Stimulated activated CD4-positive, alpha-beta T cell treated with anti-CD3 and anti-CD28 coated beads, Interleukin-15, amount 100 ng/mL, for 1 hour (primary cell): ENCODE data around the gene NAA38.
"Not testable (repeated sequence)": the region's sequence is repeated elsewhere in the genome, so short reads cannot be mapped to it uniquely, and the experiment has no call there.

Experiments
- DNase-seq, 2 donors: peaks; one replicate each; pipeline ENCODE4 v3.0.0-alpha.2; 2020; ENCODE audit warnings: low read depth in 1 of 2, low spot score in 1 of 2

The NAA38 gene

GRCh38 chr17:7825206-7825990 is 32.0 kb downstream of the NAA38 start:
- DNase-seq = no peak

GRCh38 chr17:7824021-7824924 is 33.1 kb downstream of the NAA38 start:
- no peak for DNase-seq

DNA sequence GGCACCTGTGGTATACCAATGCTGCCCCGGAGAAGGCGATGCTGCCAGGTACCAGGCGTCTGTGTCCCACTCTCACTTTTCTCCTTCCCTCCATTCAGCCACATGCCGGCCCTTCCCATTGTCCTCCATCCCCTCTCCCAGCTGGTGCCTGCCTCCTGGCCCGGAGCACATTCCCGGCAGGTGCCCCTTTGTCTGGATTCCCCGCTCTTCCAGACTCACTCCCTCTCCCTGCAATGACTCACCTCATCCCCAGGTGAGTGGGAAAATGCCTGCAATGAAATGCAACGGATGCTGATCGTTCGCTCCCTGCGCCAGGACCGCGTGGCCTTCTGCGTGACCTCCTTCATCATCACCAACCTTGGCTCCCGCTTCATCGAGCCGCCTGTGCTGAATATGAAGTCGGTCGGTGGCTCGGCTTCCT is 33.8 kb downstream of the NAA38 start:
- no peak for DNase-seq

- no peak for DNase-seq
Observed at GRCh38 chr17:7822126-7822525, 35.2 kb downstream of the NAA38 start.

GRCh38 chr17:7820231-7820630 is 37.1 kb downstream of the NAA38 start:
- DNase-seq = no peak

GRCh38 chr17:7818746-7819645 is 38.4 kb downstream of the NAA38 start:
- no peak for DNase-seq

GRCh38 chr17:7818026-7818425 is 39.3 kb downstream of the NAA38 start:
- DNase-seq = no peak

GRCh38 chr17:7817643-7817964 is 39.8 kb downstream of the NAA38 start:
- DNase-seq = no peak

- DNase-seq = no peak
Observed at GRCh38 chr17:7816926-7817642, 40.3 kb downstream of the NAA38 start.

- no peak for DNase-seq
Observed at GRCh38 chr17:7814969-7815368, 42.4 kb downstream of the NAA38 start.

DNA sequence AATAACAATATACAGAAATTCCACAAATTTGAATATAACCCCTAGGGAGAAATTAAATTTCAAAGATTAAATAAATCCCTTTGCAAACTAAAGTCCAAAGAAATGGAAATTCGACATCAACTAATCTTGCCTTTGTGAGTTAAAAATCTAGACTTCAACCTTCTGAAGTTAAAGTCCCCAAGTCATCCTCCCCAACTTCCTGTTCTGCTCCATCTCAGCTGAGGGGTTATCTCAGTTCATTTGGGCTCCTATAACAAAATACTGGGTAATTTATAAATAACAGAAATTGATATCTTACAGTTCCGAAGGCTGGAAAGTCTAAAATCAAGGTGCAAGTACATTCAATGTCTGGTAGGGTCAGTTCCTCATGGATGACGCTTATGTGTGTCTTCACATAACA is 46.1 kb downstream of the NAA38 start:
- DNase-seq = no peak

GRCh38 chr17:7809791-7810343 is 47.5 kb downstream of the NAA38 start:
- DNase-seq = not testable (repeated sequence)

GRCh38 chr17:7809086-7809790 is 48.1 kb downstream of the NAA38 start:
- no peak for DNase-seq

- no peak for DNase-seq
Observed at GRCh38 chr17:7807206-7807605, 50.2 kb downstream of the NAA38 start.
